PC-9 (cell line): ENCODE data around the gene HELZ. TPM values are rescaled to one million over a fixed set of nuclear protein-coding genes. Genes with fewer than 3 reads are reported as not detected.

Experiments
- BruUV-seq: library from RNA; stranded (reverse); fragments of 400-500 nt; replicated peaks from 2 replicates; lab custom pipeline; 2021; lab: Mats Ljungman, UMichigan
- CTCF ChIA-PET: fragments of 300-600 bp; sonication (Branson Sonifier 250); formaldehyde crosslinking; loops from one replicate; lab custom pipeline; 2022; ENCODE audit warnings: antibody characterized with exemption; lab: Charles Lee
- POLR2A ChIA-PET: fragments of 300-600 bp; sonication (Branson Sonifier 250); formaldehyde crosslinking; loops from one replicate; lab custom pipeline; 2022; ENCODE audit warnings: antibody characterized with exemption; ENCODE audit not compliant: unreplicated experiment; lab: Charles Lee
- DNase-seq, 2 experiments: peaks; one replicate each; pipeline versions ENCODE4 v3.0.0 to v3.0.0-alpha.2; 2015 to 2022; ENCODE audit warnings: mixed read lengths in 1 of 2
- H2AFZ ChIP-seq: fragments of 200-600 bp; sonication (generic); 2 replicates; pipeline ENCODE4 v1.8.1; 2017; ENCODE audit warnings: antibody characterized with exemption
- H3F3A ChIP-seq: fragments of 200-600 bp; sonication (generic); 2 replicates; pipeline ENCODE4 v1.8.1; 2017; ENCODE audit warnings: antibody characterized with exemption, mild to moderate bottlenecking, low read depth; ENCODE audit not compliant: insufficient read depth
- H3K27ac ChIP-seq: fragments of 200-600 bp; sonication (generic); 2 replicates; pipeline ENCODE4 v1.6.1; 2016; ENCODE audit warnings: mixed run types
- H3K27me3 ChIP-seq: fragments of 200-600 bp; sonication (generic); 2 replicates; pipeline ENCODE4 v1.6.1; 2016; ENCODE audit warnings: low read depth, mixed run types; ENCODE audit not compliant: insufficient read depth
- H3K36me3 ChIP-seq: fragments of 200-600 bp; sonication (generic); 2 replicates; pipeline ENCODE4 v1.6.1; 2016; ENCODE audit warnings: low read depth, mixed run types
- H3K4me1 ChIP-seq: fragments of 200-600 bp; sonication (generic); replicated peaks from 2 replicates; pipeline ENCODE4 v1.6.1; 2016; ENCODE audit warnings: mixed run types; ENCODE audit not compliant: insufficient read depth
- H3K4me2 ChIP-seq: fragments of 200-600 bp; sonication (generic); 2 replicates; pipeline ENCODE4 v1.6.1; 2017; ENCODE audit warnings: mixed run types
- H3K4me3 ChIP-seq: fragments of 200-600 bp; sonication (generic); 2 replicates; pipeline ENCODE4 v1.6.1; 2016; ENCODE audit warnings: mixed run types
- H3K79me2 ChIP-seq: fragments of 200-600 bp; sonication (generic); 2 replicates; pipeline ENCODE4 v1.6.1; 2017; ENCODE audit warnings: low read depth, mixed run types
- H3K9me2 ChIP-seq: fragments of 200-600 bp; sonication (generic); 2 replicates; pipeline ENCODE4 v1.8.1; 2017; ENCODE audit warnings: mild to moderate bottlenecking; ENCODE audit not compliant: insufficient read depth
- H3K9me3 ChIP-seq: fragments of 200-600 bp; sonication (generic); 2 replicates; pipeline ENCODE4 v1.8.1; 2016; ENCODE audit warnings: low read depth; ENCODE audit not compliant: insufficient read depth
- H4K20me1 ChIP-seq: fragments of 200-600 bp; sonication (generic); 2 replicates; pipeline ENCODE4 v1.8.1; 2017; ENCODE audit not compliant: insufficient read depth
- CTCF ChIP-seq: fragments of 200-600 bp; sonication (generic); conservative IDR thresholded peaks from 2 replicates; pipeline ENCODE4 v1.6.1; 2017; ENCODE audit warnings: mixed run types, antibody characterized with exemption, mild to moderate bottlenecking, moderate library complexity
- EZH2 ChIP-seq: fragments of 200-600 bp; sonication (generic); IDR thresholded peaks from 2 replicates; pipeline ENCODE4 v1.8.0; 2017; ENCODE audit warnings: antibody characterized with exemption, low read depth
- intact Hi-C: fragments of 100-400 bp; cut with micrococcal nuclease; formaldehyde crosslinking; loops from one replicate; pipeline ENCODE4 v1.10.0; 2022; ENCODE audit not compliant: unreplicated experiment
- total RNA-seq: library from RNA; stranded (reverse); gene quantifications from 2 replicates; pipeline ENCODE4 v1.2.3, GENCODE V29; 2021

HELZ gene
- total RNA-seq, 1 experiment from 2014 or later = 38.0 TPM

- Histone ChIP-seq H3K4me2 (no peak overlapping the region), H3K4me3 (no peak overlapping the region), H2AFZ (no peak overlapping the region), H3K79me2 (no peaks in the 10 kb centered on the region), H3K4me1 (no peaks in the 10 kb centered on the region), H3K27ac (no peak overlapping the region), H3K36me3 (no peaks in the 10 kb centered on the region), H3K27me3 (no peaks in the 10 kb centered on the region), H3K9me2 (no peaks in the 10 kb centered on the region), H3F3A (no peaks in the 10 kb centered on the region), H4K20me1 (no peaks in the 10 kb centered on the region), H3K9me3 (no peaks in the 10 kb centered on the region)
- TF ChIP-seq EZH2 = no peak
- TF ChIP-seq CTCF = no peak
- ChIA-PET CTCF (no interaction called here), POLR2A (interaction anchor here (0.6 kb wide), 1 partner anchor 137 kb away, joined by 4 read pairs; no protein-coding TSS in a partner anchor)
- DNase-seq = no peak
- no TSS peak for BruUV-seq
- intact Hi-C loops = no loop called here
These were observed 156.4 kb downstream of the HELZ start for GRCh38 chr17:67088639-67089038.

- H4K20me1 ChIP-seq = no peaks in the 10 kb centered on the region
- DNase-seq = no peak
- H3K36me3 ChIP-seq = no peaks in the 10 kb centered on the region
- no peaks in the 10 kb centered on the region for H3F3A ChIP-seq
- no peak overlapping the region for H3K4me2 ChIP-seq
- no peaks in the 10 kb centered on the region for H3K27me3 ChIP-seq
- ChIA-PET POLR2A (no interaction called here), CTCF (interaction anchor here (0.6 kb wide), 1 partner anchor 719 kb away, joined by 7 read pairs; no protein-coding TSS in a partner anchor)
- no peaks in the 10 kb centered on the region for H3K9me2 ChIP-seq
- H3K4me3 ChIP-seq = no peak overlapping the region
- H2AFZ ChIP-seq = no peak overlapping the region
- no peak overlapping the region for H3K27ac ChIP-seq
- no peaks in the 10 kb centered on the region for H3K9me3 ChIP-seq
- BruUV-seq = no TSS peak
- TF ChIP-seq EZH2 (no peak), CTCF (no peak)
- intact Hi-C loops = no loop called here
- H3K4me1 ChIP-seq = no peaks in the 10 kb centered on the region
- H3K79me2 ChIP-seq = no peaks in the 10 kb centered on the region
These were observed 159.6 kb downstream of the HELZ start for GRCh38 chr17:67085406-67085805.

GRCh38 chr17:67082107-67082506 lies 162.9 kb downstream of the HELZ start:
- no peak for TF ChIP-seq CTCF
- H2AFZ ChIP-seq = no peak overlapping the region
- no peaks in the 10 kb centered on the region for H4K20me1 ChIP-seq
- ChIA-PET POLR2A (no interaction called here), CTCF (no interaction called here)
- no peak for DNase-seq
- H3K36me3 ChIP-seq = no peaks in the 10 kb centered on the region
- no peak overlapping the region for H3K27ac ChIP-seq
- no peak overlapping the region for H3K4me2 ChIP-seq
- H3K9me3 ChIP-seq = no peaks in the 10 kb centered on the region
- intact Hi-C loops = loop anchor here (5.0 kb wide), 1 partner anchor 365 kb away; no protein-coding TSS in a partner anchor
- BruUV-seq = no TSS peak
- no peak overlapping the region for H3K4me3 ChIP-seq
- H3K4me1 ChIP-seq = no peaks in the 10 kb centered on the region
- no peaks in the 10 kb centered on the region for H3K27me3 ChIP-seq
- no peaks in the 10 kb centered on the region for H3K9me2 ChIP-seq
- 0 out of 2 replicates have a peak, but pooled peaks cover 7% of the 10 kb centered on the region for H3F3A ChIP-seq
- H3K79me2 ChIP-seq = no peaks in the 10 kb centered on the region
